GM12801 (cell line): ENCODE data around the gene SYNPO2.

Experiments used
- TF ChIP-seq, protein P1 (sequence below): IDR thresholded peaks from one replicate; pipeline ENCODE4 v1.5.1; 2011; ENCODE audit warnings: control low read depth; ENCODE audit not compliant: insufficient read length; ENCODE audit errors: extremely low read depth

Gene SYNPO2

DNA sequence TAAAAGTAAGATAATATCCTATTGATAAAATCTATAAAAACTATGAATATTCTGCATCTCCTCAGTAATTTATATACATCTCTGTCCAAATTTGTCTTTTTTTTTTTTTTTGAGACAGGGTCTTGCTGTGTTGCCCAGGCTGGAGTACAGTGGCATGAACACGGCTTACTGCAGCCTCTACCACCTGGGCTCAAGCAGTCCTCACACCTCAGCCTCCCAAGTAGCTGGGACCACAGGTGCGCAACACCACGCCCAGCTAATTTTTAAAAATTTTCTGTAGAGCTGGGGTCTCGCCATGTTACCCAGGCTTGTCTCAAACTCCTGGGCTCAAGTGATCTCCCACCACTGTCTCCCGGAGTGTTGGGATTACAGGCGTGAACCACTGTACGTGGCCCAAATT, 40.4 kb upstream of the SYNPO2 start:
- TF ChIP-seq, protein P1, sequence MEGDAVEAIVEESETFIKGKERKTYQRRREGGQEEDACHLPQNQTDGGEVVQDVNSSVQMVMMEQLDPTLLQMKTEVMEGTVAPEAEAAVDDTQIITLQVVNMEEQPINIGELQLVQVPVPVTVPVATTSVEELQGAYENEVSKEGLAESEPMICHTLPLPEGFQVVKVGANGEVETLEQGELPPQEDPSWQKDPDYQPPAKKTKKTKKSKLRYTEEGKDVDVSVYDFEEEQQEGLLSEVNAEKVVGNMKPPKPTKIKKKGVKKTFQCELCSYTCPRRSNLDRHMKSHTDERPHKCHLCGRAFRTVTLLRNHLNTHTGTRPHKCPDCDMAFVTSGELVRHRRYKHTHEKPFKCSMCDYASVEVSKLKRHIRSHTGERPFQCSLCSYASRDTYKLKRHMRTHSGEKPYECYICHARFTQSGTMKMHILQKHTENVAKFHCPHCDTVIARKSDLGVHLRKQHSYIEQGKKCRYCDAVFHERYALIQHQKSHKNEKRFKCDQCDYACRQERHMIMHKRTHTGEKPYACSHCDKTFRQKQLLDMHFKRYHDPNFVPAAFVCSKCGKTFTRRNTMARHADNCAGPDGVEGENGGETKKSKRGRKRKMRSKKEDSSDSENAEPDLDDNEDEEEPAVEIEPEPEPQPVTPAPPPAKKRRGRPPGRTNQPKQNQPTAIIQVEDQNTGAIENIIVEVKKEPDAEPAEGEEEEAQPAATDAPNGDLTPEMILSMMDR = no peak

DNA sequence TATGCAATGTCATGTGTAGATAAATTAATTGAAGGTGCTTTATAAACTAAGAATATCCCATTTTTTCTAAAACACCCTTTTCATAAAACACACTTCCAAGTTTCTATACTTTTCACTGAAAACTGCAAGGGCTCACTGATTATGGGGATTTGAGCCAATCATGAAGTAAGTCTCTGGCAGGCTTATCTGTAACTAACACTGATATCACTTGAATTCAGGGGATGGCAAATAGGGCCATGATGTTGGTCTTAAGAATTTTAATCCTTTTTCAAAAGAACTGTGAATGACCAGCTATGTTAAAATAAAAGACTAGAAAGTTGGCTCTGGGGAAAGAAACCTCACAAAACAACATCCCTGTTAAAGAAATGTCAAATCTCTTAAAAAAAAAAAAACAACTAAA, 39.8 kb upstream of the SYNPO2 start:
- TF ChIP-seq, protein P1 = no peak

DNA sequence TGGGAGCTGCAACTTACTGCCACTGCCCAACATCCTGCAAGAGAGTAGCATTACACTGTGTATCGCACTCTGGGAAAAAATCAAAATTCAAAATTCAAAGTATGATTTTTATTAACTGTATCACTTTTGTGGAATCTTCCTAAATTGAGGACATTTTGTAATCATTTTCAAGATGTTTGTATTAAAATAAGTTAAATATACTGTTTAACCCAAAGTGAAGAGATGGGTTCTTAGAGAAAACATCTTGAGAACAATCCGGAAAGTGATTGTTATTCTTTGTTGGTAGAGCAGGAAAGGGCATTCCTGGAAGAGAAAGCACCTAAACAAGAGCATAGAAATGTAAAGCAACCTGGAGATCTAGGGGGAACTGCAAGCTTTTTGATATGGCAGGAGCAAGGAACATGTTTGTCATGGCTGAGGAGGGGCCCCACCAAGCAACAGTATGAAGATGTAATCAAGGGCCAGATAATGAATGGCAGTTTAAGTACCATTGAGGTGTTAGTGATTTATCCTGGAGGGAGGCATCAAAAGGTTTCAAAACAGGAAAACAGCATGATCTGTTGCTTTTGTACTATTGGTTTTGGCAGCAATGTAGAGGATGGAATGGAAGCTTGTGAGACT, 38.7 kb upstream of the SYNPO2 start:
- TF ChIP-seq, protein P1 = no peak

DNA sequence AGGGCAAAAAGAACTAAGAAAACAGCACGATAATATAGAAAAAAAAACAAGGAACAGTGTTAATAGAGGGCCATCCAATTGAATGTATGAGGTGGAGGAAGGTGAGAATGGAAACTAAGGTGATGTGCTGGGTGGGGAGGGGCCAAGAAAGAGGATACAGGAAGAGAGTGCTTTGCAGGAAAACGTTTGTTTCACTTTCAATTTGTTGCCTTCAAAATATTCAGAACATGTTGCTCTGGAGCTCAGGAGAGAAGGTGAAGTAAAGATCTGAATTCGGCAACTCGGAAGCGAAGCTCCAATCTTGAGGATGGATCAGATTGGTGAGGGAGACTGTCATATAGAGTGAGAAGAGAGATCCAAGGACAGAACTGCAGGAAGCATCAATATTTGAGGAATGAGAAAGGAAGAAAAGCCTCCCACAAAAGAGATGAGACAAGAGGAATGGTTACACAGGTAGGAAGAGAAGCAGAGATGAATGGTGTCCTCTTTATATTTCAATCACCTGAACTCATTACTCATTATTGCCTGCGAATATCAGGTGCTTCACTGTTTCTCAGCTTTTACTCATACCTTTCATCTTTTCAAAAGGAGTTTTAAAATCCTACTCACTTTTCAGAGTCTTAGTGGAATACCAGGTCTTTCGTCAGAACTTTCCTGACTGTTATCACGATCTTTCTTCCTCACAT, 38.0 kb upstream of the SYNPO2 start:
- TF ChIP-seq, protein P1 = no peak

DNA sequence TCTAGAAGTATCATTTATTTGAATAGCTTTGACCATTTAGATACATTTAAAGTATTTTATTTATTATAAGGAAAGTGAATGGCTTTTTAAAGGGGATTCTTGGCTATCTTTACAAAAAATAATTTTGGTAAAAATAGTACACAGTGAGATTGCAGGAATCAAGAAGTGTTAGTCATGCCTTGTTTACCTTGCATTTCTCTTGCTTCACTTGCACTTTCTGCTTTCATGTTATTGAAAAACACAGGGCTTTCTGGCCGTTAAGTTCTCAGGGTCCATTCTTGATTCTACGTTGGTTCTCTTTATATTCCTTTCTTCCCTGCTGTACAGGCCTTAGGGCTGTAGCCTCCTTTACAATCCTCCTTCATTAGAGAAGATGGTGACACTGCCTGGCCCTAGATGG, 30.9 kb upstream of the SYNPO2 start:
- TF ChIP-seq, protein P1 = no peak

DNA sequence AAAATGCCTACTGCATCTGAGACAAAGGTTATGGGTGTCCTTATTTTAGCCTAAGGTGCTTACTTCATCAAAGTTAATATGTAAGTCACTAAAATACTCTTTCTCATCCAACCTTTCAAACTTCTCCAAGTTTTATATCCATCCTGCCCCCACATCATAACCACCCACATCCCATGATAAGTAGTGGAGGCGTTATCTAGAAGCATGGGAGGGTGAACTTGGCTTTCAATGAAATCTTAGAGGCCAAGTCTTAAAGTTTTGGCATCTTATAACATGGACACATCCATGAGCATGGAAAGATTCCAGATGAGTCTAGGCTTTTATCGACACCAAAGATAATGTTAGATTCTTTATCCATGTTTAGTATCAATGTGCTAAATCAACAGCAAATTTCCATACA, 29.9 kb upstream of the SYNPO2 start:
- TF ChIP-seq, protein P1 = no peak

DNA sequence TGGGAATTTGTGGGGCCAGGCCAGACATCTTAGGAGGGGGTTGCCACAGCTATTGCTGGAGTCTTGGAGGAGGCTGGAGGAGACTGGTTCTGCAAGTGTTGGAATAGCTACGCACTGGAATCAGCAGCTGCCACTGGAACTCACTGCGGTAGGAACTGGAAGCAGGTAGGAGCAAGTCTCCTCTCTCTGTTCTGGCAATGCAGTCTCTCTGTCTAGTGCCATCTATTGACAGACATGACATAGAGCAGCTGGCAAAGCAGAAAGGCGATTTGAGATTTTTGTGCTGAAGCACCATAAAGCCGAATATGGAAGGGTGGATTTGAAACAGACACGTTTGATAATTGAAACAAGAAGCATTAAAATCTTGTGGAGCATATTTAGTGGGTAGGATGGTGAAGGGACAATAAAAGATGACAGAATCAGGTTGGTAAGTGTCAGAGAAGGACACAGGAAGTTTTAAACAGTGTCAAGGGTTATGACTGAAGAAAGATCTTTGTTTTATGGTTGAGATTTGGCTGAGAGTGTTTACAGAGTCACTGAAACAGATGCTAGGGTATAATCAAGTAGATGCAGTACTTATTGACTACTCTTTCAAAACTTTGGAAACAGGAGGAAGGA, 23.5 kb upstream of the SYNPO2 start:
- TF ChIP-seq, protein P1 = no peak
